Measurements from ENCODE around the gene TMEM123.
"Not testable (repeated sequence)": the region's sequence is repeated elsewhere in the genome, so short reads cannot be mapped to it uniquely, and the experiment has no call there.

TMEM123 gene

GRCh38 chr11:102436561-102436960 is 16.0 kb downstream of the TMEM123 start:
- Histone ChIP-seq H3K27me3 (ENCODE audit: insufficient read depth, low read length, poor library complexity, severe bottlenecking) (no peaks in the 10 kb centered on the region), H3K36me3 (ENCODE audit: insufficient read depth, low read length) (peaks cover 67% of the 10 kb centered on the region), H3K4me3 (ENCODE audit: low read length, poor library complexity, severe bottlenecking) (no peak overlapping the region), H3K9ac (ENCODE audit: low read depth, low read length, poor library complexity, severe bottlenecking) (no peak overlapping the region), H3K79me2 (ENCODE audit: insufficient read depth, low read length) (peaks cover 99% of the 10 kb centered on the region), H3K9me3 (ENCODE audit: insufficient read depth, low read depth, low read length) (peaks cover 20% of the 10 kb centered on the region), H3K4me1 (ENCODE audit: insufficient read depth, low read length, poor library complexity, severe bottlenecking) (peaks cover 7% of the 10 kb centered on the region), H2AFZ (ENCODE audit: low read length) (no peak overlapping the region), H3F3A (ENCODE audit: low read depth) (no peaks in the 10 kb centered on the region; the same call in 1 of the 2 replicates), H3K9me2 (replicated peaks; ENCODE audit: low read depth, low read length) (no peaks in the 10 kb centered on the region), H3K4me2 (ENCODE audit: low read depth, low read length, poor library complexity, severe bottlenecking) (no peak overlapping the region), H4K20me1 (ENCODE audit: insufficient read depth, low read length, poor library complexity, severe bottlenecking) (peaks cover 56% of the 10 kb centered on the region)
- TF ChIP-seq CTCF (conservative IDR thresholded peaks at IDR 0.05; ENCODE audit: low read length), result no peak
- TF ChIP-seq EZH2phosphoT487 (IDR thresholded peaks at IDR 0.05; ENCODE audit: borderline replicate concordance), result no peak

- H3K27me3 ChIP-seq (ENCODE audit: insufficient read depth, low read length, poor library complexity, severe bottlenecking), result no peaks in the 10 kb centered on the region
- peaks cover 4% of the 10 kb centered on the region; the same call in 1 of the 2 replicates for H3F3A ChIP-seq (ENCODE audit: low read depth)
- no peak overlapping the region for H3K4me2 ChIP-seq (ENCODE audit: low read depth, low read length, poor library complexity, severe bottlenecking)
- no peak overlapping the region for H3K4me3 ChIP-seq (ENCODE audit: low read length, poor library complexity, severe bottlenecking)
- peaks cover 99% of the 10 kb centered on the region for H3K79me2 ChIP-seq (ENCODE audit: insufficient read depth, low read length)
- peaks cover 65% of the 10 kb centered on the region for H4K20me1 ChIP-seq (ENCODE audit: insufficient read depth, low read length, poor library complexity, severe bottlenecking)
- peaks cover 72% of the 10 kb centered on the region for H3K36me3 ChIP-seq (ENCODE audit: insufficient read depth, low read length)
- no peak overlapping the region for H2AFZ ChIP-seq (ENCODE audit: low read length)
- no peak for TF ChIP-seq EZH2phosphoT487 (IDR thresholded peaks at IDR 0.05; ENCODE audit: borderline replicate concordance)
- no peak for TF ChIP-seq CTCF (conservative IDR thresholded peaks at IDR 0.05; ENCODE audit: low read length)
- peaks cover 14% of the 10 kb centered on the region for H3K4me1 ChIP-seq (ENCODE audit: insufficient read depth, low read length, poor library complexity, severe bottlenecking)
- H3K9me3 ChIP-seq (ENCODE audit: insufficient read depth, low read depth, low read length), result peaks cover 20% of the 10 kb centered on the region
- no peak overlapping the region for H3K9ac ChIP-seq (ENCODE audit: low read depth, low read length, poor library complexity, severe bottlenecking)
- no peaks in the 10 kb centered on the region for H3K9me2 ChIP-seq (replicated peaks; ENCODE audit: low read depth, low read length)
Observed at GRCh38 chr11:102435688-102436087, 16.9 kb downstream of the TMEM123 start.

- H3K9me3 ChIP-seq (ENCODE audit: insufficient read depth, low read depth, low read length), result peaks cover 20% of the 10 kb centered on the region
- H3K79me2 ChIP-seq (ENCODE audit: insufficient read depth, low read length), result peaks cover 100% of the 10 kb centered on the region
- not testable (repeated sequence) for H3K9ac ChIP-seq (ENCODE audit: low read depth, low read length, poor library complexity, severe bottlenecking); H3K9me2 ChIP-seq (replicated peaks; ENCODE audit: low read depth, low read length); H3F3A ChIP-seq (ENCODE audit: low read depth); H3K27me3 ChIP-seq (ENCODE audit: insufficient read depth, low read length, poor library complexity, severe bottlenecking); H3K4me3 ChIP-seq (ENCODE audit: low read length, poor library complexity, severe bottlenecking); H2AFZ ChIP-seq (ENCODE audit: low read length); H3K4me2 ChIP-seq (ENCODE audit: low read depth, low read length, poor library complexity, severe bottlenecking)
- peaks cover 78% of the 10 kb centered on the region for H3K36me3 ChIP-seq (ENCODE audit: insufficient read depth, low read length)
- H4K20me1 ChIP-seq (ENCODE audit: insufficient read depth, low read length, poor library complexity, severe bottlenecking), result peaks cover 81% of the 10 kb centered on the region
- H3K4me1 ChIP-seq (ENCODE audit: insufficient read depth, low read length, poor library complexity, severe bottlenecking), result peaks cover 32% of the 10 kb centered on the region
Observed at GRCh38 chr11:102433571-102433970, 19.0 kb downstream of the TMEM123 start.

- peaks cover 20% of the 10 kb centered on the region for H3K9me3 ChIP-seq (ENCODE audit: insufficient read depth, low read depth, low read length)
- H3K4me3 ChIP-seq (ENCODE audit: low read length, poor library complexity, severe bottlenecking); H2AFZ ChIP-seq (ENCODE audit: low read length); H3K4me2 ChIP-seq (ENCODE audit: low read depth, low read length, poor library complexity, severe bottlenecking); H3F3A ChIP-seq (ENCODE audit: low read depth); H3K9ac ChIP-seq (ENCODE audit: low read depth, low read length, poor library complexity, severe bottlenecking); H3K9me2 ChIP-seq (replicated peaks; ENCODE audit: low read depth, low read length); H3K27me3 ChIP-seq (ENCODE audit: insufficient read depth, low read length, poor library complexity, severe bottlenecking): not testable (repeated sequence)
- H3K36me3 ChIP-seq (ENCODE audit: insufficient read depth, low read length), result peaks cover 78% of the 10 kb centered on the region
- peaks cover 81% of the 10 kb centered on the region for H4K20me1 ChIP-seq (ENCODE audit: insufficient read depth, low read length, poor library complexity, severe bottlenecking)
- H3K79me2 ChIP-seq (ENCODE audit: insufficient read depth, low read length), result peaks cover 100% of the 10 kb centered on the region
- peaks cover 32% of the 10 kb centered on the region for H3K4me1 ChIP-seq (ENCODE audit: insufficient read depth, low read length, poor library complexity, severe bottlenecking)
Observed at GRCh38 chr11:102432560-102432959, 20.0 kb downstream of the TMEM123 start.

All from Loucy (cell line).